GM19351 (cell line): ENCODE measurements around the gene MTERF2.
"Not testable (repeated sequence)": the region's sequence is repeated elsewhere in the genome, so short reads cannot be mapped to it uniquely, and the experiment has no call there.

Experiments
- ATAC-seq: cut with Tn5 transposase; IDR thresholded peaks from one replicate; pipeline ENCODE4 v1.9.1; 2021; ENCODE audit warnings: mild to moderate bottlenecking, moderate library complexity; ENCODE audit not compliant: unreplicated experiment

MTERF2 gene, protein sequence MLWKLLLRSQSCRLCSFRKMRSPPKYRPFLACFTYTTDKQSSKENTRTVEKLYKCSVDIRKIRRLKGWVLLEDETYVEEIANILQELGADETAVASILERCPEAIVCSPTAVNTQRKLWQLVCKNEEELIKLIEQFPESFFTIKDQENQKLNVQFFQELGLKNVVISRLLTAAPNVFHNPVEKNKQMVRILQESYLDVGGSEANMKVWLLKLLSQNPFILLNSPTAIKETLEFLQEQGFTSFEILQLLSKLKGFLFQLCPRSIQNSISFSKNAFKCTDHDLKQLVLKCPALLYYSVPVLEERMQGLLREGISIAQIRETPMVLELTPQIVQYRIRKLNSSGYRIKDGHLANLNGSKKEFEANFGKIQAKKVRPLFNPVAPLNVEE

DNA sequence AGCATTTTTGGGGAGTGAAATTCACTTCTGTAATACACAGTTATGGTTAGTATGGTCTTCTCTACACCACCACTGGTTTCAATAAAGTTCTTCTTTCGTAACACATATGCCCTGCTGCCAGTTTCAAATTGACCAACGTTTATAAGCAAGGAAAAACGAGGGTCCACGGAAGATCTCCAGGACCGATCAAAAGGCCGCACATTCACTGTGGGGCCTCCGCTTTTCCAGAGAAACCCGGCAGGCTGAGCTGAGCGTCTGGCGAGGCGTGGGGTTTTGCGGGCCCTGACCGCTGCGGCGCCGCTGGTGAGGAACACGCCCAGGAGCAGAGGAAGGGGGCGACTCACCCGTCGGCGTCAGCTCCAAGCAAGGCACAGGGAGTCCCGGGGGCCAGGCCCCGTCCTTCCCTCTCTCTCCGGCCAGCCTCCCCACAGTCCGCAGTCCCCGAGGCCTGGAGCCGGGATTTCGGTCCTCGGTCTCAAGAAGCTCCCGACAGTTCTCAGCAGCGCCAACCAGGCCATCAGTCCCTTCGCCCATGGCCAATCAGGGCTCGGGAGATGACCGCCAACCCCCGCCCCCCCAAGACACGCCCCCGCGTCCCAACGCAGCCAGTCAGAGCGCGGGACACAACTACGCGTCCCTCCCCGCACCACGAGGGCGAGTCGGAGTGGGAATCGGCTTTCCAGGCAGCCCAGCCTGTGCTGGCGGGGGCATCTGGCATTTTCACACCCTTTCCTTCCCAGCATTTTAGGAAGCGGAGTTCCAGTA, at the start of gene MTERF2:
MTERF2 (minus strand) TSS at position 522 of the 765 bp plus-strand sequence. CDS start 8,432 bp downstream, outside the sequence.
- ATAC-seq: peak; percentile 96

GRCh38 chr12:107035733-107036132, 48.8 kb upstream of the MTERF2 start:
- ATAC-seq: no peak

GRCh38 chr12:107033758-107034739, 47.1 kb upstream of the MTERF2 start:
- no peak for ATAC-seq

GRCh38 chr12:107032266-107032665, 45.3 kb upstream of the MTERF2 start:
- ATAC-seq: no peak

DNA sequence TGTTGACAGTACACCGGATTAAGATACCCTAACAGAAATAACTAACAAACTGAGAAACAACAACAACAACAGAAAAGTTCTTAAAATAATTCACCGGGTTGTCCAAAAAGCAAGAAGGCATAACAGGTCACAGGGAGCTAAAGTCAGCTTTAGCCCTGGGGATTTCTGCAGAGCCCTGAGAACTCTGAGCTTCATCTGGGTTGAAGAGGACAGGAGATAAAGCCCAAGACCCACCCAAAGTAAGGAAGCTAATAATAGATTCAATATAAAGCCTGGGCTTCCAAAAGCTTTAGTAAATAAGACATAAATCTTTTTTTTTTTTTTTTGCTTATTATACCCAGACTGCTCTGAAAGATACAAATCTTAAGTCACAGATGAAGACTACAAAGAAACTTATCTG, 44.1 kb upstream of the MTERF2 start:
- no peak for ATAC-seq

DNA sequence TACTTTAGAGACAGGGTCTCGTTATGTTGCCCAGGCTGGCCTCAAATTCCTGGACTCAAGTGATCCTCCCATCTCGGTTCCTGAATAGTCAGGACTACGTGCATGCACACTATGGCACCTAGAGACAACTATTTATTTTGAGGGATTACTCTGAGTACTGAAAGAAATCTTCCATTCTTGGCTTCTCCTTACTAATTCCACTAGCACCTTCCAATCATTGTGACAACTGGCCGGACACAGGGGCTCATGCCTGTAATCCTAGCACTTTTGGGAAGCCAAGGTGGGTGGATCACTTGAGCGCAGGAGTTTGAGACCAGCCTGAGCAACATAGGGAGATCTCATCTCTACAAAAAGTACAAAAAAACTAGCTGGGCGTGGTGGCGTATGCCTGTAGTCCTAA, 42.1 kb upstream of the MTERF2 start:
- no peak for ATAC-seq

- no peak for ATAC-seq
Observed at GRCh38 chr12:107027636-107028053, 40.7 kb upstream of the MTERF2 start.

DNA sequence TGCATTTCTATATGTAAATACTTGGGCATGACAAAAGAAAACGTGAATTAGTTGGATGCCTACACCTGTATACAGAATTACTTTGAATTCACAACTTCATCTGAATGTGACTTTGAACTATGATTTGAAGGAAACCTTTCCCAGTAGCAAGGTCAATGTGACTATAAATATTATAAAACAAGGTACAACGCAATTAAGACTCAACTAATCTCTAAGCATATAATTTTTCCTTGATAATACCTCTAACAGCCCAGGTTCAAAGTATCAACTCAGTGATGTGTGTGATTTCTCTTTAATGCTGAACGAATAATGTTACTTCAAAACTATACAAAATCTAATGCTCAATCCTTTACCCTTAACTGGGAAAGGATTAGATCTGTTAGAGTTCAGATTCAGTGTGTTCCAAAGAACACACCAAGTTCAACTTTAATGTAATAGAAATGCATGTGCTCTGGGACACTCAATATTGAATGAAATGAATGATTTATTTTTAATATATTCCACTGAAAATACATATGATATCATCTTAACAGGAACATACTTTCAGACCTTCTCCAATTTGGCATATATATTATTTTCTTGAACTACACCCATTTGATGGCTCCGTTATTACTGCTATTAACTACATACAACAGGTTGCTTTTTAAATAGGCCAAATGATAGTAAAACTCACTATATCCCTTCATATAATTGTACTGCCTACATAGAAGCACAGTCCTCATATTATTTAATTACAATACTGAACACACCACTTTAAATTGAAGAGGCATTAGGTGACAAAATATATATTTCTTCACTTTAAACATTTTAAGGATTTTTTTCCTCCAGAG, 40.1 kb upstream of the MTERF2 start:
- no peak for ATAC-seq

DNA sequence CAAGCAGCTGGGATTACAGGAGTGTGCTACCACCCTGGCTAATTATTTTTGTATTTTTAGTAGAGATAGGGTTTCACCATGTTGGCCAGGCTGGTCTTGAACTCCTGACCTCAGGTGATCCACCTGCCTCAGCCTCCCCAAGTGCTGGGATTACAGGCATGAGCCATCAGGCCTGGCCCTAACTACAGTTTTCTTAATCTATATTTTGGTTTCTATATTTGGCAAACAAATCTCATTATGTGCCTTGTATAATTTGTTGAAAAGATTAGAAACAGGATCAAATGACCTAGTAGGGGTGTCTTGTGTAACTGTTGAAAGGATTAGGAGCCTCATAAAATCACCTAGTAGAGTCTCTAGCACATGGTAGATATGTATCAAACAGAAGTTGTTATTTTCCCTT, 39.4 kb upstream of the MTERF2 start:
- ATAC-seq: not testable (repeated sequence)

DNA sequence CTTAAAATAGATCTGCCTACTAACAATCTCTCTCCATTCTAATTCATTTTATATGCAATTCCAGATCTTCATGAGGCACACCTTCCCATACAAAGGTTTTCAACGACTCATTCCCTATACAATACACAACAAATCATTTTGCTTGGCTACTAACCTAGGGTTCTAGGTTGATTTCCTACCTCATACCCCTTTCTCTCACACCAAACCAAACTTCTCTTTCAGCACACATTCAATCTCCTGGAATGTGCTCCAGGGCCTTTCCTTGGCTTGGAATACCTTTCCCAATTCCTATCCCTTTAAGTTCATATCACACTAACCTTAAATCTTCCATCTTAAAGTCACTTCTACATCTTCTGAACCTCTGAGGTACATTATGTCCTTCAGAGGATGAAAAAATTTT, 38.7 kb upstream of the MTERF2 start:
- no peak for ATAC-seq

DNA sequence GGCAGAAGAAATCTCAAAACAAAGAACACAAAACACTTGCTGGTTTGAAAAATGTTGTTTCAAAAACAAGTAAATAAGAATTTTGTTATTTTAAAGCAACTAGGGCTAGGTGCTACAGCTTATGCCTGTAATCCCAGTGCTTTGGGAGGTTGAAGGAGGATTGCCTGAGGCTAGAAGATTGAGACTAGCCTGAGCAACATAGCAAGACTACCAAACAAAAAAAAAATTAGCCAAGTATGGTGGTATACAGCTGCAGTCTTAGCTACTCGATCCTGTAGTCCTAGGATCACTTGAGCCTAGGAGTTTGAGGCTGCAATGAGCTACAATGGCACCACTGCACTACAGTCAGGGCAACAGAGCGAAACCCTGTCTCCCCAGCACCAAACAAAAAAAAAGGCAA, 32.6 kb upstream of the MTERF2 start:
- ATAC-seq: no peak

GRCh38 chr12:107017042-107017441, 30.1 kb upstream of the MTERF2 start:
- no peak for ATAC-seq

DNA sequence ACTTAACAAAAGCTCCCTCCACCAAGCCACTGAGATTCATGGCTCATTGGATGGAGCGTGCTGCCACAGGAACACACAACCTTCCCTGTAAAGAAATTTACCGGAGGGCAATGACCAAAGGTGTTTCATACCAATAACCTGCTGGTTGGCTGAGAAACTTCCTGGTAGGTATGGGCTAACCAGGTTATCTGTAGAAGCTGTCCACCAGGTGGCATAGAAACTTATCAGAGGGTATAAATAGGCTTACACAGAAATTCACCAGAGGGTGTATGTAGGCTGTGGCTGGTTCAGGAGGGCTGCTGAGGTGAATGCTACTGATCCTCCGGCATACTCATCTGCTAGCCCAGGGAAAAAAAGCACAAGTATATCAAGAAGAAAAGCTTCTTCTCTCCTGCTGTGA, 27.1 kb upstream of the MTERF2 start:
- no peak for ATAC-seq

DNA sequence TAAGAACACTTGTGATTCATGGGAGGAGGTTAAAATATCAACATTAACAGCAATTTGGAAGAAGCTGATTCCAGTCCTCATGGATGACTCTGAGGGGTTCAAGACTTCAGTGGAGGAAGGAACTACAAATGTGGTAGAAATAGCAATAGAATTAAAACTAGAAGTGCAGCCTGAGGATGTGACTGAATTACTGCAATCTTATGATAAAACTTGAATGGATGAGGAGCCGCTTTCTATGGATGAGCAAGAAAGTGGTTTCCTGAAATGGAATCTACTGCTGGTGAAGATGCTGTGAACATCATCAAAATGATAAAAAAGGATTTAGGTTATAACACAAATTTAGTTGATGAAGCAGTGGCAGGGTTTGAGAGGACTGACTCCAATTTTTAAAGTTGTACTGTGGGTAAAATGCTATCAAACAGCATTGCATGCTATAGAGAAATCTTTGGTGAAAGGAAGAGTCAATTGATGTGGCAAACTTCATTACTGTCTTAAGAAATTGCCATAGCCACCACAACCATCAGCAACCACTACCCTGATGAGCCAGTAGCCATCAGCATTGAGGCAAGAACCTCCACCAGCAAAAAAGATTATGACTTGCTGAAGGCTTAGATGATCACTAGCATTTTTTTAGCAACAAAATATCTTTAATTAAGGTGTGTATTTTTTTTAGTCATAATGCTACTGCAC, 25.9 kb upstream of the MTERF2 start:
- ATAC-seq: no peak

DNA sequence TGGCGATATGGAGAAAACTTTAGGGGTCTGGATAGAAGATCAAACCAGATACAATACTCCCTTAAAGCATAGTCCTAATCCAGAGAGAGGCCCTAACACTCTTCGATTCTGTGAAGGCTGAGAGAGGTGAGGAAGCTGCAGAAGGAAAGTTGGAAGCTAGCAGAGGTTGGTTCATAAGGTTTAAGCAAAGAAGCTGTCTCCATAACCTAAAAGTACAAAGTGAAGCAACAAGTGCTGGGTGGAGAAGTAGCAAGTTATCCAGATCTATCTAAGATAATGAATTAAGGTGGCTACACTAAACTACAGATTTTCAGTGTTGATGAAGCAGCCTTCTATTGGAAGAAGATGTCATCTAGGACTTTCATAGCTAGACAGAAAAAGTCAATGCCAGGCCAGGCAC, 24.6 kb upstream of the MTERF2 start:
- no peak for ATAC-seq

- no peak for ATAC-seq
Observed at GRCh38 chr12:107007411-107007810, 20.5 kb upstream of the MTERF2 start.

DNA sequence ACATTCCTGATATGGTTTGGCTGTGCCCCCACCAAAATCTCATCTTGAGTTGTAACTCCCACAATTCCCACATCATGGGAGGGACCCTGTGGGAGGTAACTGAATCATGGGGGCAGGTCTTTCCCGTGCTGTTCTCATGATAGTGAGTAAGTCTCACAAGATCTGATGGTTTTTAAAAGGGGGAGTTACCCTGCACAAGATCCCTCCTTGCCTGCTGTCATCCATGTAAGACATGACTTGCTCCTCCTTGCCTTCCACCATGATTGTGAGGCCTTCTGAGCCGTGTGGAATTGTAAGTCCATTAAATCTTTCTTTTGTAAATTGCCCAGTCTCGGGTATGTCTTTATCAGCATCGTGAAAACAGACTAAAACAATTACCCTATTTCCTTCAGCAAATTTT, 15.7 kb upstream of the MTERF2 start:
- not testable (repeated sequence) for ATAC-seq

GRCh38 chr12:106999446-106999845, 12.5 kb upstream of the MTERF2 start:
- no peak for ATAC-seq

DNA sequence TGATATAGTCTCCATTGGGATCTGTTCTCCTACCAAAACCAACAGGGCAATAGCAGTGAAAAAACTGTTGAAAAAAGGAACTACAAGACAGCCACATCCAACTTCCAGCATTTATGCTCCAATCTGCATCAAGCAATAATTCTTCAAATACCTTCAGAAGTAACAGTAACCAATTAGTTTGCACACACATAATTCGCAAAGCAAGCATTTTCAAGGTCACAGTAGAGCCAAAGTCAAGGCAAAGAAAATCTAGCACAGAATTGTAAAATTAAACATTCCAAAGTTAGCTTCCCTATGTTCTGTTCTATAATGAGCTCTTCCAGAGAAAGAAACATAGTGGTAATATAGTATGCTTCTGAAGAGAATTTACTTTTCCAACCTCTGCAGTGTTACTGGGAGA, 11.0 kb upstream of the MTERF2 start:
- ATAC-seq: no peak

- not testable (repeated sequence) for ATAC-seq
Observed at GRCh38 chr12:106996102-106996501, 9.2 kb upstream of the MTERF2 start.
